GM12864 (cell line): ENCODE results near the gene CEP43.

Experiments used
- DNase-seq: peaks from one replicate; pipeline ENCODE4 v3.0.0-alpha.2; 2011; ENCODE audit warnings: low read depth
- H3K4me3 ChIP-seq: 2 replicates; pipeline ENCODE4 v1.5.1; 2011; ENCODE audit warnings: mild to moderate bottlenecking, low read depth, low read length, control low read depth
- TF ChIP-seq, protein P1 (sequence below): IDR thresholded peaks from 2 replicates; pipeline ENCODE4 v1.5.1; 2011; ENCODE audit warnings: low read depth, mild to moderate bottlenecking, moderate library complexity, low read length, control low read depth, inconsistent platforms; ENCODE audit errors: missing control alignments

Gene CEP43

DNA sequence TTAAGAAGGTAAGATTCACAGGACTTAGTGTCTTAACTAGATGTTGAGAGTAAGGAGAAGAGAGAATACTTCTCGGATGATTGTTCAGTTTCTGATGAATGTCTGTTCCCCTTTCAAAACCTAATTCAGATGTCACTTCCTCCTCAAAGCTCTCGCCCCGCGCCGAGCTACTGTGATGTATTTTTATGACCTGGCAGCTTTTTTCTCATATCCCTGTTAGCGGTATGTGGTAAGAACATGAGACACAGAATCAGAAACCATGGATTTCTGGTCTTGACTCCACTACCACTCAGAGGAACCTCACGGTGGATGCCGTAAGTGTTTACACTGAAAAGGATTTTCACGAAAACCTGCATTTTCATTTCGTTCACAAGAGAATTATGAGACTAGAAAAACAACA is 48.4 kb downstream of the CEP43 start:
- TF ChIP-seq, protein P1, sequence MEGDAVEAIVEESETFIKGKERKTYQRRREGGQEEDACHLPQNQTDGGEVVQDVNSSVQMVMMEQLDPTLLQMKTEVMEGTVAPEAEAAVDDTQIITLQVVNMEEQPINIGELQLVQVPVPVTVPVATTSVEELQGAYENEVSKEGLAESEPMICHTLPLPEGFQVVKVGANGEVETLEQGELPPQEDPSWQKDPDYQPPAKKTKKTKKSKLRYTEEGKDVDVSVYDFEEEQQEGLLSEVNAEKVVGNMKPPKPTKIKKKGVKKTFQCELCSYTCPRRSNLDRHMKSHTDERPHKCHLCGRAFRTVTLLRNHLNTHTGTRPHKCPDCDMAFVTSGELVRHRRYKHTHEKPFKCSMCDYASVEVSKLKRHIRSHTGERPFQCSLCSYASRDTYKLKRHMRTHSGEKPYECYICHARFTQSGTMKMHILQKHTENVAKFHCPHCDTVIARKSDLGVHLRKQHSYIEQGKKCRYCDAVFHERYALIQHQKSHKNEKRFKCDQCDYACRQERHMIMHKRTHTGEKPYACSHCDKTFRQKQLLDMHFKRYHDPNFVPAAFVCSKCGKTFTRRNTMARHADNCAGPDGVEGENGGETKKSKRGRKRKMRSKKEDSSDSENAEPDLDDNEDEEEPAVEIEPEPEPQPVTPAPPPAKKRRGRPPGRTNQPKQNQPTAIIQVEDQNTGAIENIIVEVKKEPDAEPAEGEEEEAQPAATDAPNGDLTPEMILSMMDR = no peak
- peak; percentile 84 for DNase-seq
- H3K4me3 ChIP-seq = peak overlapping the region; percentile 45
